Measurements from ENCODE around the gene SULT1C4.

Gene SULT1C4

DNA sequence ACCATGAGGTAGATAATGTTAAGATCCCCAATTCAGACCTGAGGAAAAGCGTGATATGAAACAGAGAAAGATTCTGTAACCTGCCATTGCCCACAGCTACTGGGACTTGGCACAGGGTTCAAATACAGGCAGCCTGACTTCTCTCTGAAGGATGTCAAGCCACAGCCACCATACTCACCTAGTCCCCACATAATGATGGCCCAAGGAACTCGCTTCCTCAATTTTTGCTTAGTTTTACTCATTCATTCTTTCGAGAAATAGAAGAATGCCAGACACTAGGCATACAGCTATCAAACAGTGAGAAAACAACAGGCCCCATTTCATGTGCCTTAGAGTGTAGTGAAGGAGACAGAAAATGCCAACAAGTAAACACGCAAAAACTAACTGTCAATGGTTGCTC lies 980 bp upstream of the SULT1C4 start:
- DNase-seq: no peak

DNA sequence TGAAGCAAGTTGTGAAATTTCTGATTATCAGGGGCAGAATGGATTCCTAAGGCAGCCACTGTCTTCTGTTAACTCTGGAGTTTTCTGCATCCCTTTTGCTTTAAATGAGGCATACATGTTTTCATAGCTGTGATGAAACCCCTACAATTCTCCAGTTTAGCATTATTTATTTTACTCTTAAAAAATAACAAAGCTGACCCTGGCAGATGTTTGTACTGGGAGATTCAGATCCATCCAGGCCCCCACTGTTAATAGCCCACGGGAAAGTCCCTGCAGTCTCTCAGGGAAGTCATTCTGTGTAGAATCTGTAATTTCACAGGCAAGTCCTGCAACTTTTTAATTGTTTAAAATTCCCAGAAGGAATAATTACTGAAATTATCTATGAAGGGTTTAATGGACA lies 353 bp upstream of the SULT1C4 start:
- DNase-seq: no peak

DNA sequence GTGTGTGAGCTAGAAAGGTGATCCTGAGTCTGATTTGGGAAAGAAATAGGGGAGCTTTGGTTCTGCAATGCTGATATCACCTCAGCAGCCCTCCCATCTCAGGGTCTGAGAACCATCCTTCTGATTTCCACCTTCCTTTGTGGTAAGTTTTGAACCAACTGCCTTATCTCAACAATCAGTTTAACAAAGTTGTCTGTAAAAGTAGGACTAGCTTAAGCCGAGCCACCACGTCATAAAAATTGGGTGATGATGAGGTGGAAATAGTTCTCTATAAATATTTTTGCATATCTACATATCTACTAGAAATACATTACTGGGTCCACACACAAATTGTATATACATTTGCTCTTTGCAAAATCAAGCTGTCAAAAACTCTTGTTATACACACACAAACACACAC lies 1.1 kb downstream of the SULT1C4 start:
- DNase-seq: no peak

DNA sequence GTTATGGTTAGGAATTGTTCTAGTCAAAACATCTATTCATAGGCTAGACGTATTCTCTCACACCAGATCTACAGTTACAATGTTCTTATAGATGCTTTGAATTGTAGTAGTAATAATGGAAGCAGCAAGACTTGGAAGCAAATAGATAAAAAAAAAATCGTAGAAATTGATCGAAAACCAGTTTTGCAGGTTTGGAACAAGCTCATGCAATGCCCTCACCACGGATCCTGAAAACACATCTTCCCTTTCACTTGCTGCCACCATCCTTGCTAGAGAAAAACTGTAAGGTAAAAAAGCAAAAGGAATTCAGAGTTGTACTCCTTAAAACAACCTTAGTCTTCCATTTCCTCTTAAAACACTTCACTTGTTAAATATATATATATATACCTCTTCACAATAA lies 4.4 kb downstream of the SULT1C4 start:
- no peak for DNase-seq

DNA sequence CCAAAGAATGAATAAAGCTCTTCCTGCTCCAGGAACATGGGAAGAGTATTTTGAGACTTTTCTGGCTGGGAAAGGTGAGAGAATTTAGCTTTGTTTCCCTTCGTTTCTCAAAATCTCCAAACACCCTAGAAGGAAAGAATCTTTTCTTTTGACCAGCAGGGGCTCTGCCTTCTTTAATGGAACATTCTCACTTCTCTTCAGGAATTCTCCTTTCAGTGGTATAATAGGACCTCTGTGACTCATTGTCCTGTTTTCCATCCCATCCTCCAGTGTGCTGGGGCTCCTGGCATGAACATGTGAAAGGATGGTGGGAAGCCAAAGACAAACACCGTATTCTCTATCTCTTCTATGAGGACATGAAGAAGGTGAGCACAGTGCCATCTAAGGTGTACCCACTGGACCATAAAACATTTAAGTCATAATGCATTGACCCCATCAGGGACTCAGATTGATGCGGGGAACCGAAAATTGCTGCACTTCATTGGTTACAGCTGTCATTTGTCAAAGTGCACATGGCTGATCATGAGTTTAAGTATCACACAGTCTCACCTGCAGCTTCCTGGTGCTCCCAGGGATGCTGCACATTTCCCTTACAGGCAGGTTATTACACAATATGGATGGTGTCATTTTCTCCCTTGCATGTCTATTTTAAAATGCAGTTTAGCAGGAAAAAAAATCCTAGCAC lies 5.5 kb downstream of the SULT1C4 start:
- no peak for DNase-seq

DNA sequence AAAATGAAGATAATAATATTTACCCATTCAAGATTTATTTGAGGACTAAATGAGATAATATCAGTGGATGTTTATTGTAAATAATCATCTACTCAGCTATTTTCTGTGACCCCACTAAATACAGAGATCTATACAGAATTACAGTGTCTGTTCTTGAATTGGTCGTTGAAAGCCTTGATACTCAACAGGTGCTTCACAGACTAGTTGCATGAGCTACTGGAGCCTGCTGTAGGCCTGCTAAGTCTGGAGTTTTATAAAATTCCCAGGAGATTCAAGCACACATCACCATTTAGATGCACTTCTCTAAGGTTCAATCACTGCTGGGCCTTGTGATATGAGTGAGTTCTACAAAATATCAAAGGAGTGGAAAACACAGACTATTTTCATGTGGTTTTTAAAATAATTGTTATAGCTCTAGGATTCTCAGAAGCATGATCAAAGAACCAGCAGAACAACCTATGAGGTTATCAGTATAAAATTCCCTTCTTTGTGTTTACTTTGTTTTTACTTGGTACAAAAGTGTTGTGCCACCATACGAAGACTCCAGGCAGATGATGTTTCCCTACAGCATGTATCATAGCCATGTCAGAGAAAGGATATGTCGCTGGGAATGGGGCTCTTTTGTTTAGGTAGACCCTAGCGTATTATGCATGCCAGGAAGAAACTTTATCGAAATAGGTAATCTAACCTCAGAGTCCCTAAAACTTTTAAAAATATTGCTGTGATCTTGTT lies 7.1 kb downstream of the SULT1C4 start:
- DNase-seq: no peak

DNA sequence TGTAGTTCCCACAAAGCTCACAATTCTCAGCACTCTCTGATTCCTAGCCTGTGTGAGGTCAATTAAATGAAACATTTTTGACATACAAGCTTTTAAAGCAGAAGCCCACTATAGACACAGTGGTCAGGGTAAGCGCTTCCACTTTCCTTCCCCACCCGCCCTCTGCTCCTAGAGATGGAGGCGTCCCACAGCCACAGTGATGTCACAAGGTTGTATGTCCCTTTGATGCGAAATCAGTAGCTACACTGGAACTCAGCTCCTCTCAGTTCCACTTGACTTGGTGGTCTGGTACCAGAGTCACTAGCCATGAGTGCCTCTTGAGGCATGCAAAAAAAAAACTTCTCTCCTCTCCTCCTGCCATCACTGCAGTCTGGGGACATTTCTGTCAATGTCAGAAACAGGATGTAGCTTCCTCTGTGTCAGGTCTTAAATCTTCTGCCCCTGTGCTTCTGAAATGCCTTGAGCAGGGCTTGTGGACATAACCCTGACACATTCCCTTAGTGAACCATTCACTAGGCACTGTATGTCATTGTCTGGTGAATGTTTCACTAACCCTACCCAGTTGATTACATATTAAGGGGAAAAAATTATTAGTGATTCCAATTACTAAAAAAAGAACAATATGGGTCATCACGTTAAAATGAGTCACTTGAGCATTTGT lies 7.8 kb downstream of the SULT1C4 start:
- DNase-seq: no peak

DNA sequence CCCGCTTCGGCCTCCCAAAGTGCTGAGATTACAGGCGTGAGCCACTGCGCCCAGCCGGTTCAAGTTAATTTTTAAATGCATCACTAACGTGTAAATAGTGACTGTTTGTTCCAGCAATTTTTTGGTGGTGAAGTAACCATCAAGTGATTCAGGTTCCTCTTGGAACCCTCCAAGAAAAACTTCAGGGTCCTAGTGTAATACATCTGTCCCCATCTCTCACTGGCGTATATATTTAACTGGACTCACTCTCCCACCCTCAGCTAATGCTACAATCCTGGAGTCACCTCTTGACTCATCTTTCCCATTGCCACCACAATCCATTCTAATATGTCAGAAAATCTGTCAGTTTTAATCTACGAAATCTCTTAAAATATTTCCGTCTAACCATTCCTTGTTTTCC lies 10.3 kb downstream of the SULT1C4 start:
- DNase-seq: no peak

DNA sequence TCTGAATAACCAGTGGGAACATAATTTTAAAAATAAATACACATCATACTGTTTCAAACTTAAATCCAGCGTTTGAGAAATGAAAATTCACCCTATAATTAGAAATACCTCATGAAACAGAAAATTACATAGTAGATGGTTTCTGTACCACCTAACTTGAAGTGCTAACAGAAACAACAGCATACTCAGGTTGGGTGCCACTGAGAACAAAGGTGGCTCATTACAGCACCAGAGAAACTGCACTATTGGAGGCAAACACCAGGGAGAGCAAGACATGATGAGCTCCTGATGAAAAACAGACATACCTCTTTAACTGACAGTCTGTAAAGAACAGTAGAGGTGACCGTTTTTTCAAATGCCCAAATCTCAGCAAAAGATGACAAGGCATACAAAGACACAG lies 12.6 kb downstream of the SULT1C4 start:
- no peak for DNase-seq

DNA sequence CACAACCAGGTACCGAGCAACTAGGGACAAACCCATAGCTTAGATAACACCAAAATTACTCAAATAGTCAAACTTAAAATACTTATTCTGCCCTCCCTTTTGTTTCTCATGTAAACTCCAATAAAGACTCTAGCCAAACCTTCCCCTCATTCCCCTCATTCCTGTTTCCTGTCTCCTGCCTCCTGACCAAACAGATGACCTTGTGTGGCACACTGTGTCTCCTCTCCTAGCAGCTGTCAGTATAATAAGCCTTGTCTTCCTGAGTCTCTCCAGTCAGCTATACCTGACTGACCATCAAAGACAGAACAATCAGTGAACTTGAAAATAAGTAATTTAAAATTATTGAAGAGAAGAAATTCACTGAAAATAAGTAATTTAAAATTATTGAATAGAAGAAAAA lies 14.3 kb downstream of the SULT1C4 start:
- no peak for DNase-seq

DNA sequence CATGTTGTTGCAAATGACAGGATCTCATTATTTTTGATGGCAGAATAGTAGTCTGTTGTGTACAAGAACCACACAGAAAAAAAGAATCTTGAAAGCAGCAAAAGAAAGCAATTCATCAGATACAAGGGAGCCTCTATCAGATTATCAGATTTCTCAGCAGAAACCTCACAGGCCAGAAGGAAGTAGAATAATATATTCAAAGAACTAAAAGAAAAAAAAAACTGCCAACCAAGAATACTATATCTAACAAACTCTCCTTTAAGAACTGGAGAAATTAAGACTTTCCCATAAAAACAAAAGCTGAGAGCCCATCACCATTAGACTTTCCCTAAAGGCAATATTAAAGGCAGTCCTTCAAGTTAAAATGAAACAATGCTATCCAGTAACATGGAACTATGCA lies 15.4 kb downstream of the SULT1C4 start:
- DNase-seq: no peak

DNA sequence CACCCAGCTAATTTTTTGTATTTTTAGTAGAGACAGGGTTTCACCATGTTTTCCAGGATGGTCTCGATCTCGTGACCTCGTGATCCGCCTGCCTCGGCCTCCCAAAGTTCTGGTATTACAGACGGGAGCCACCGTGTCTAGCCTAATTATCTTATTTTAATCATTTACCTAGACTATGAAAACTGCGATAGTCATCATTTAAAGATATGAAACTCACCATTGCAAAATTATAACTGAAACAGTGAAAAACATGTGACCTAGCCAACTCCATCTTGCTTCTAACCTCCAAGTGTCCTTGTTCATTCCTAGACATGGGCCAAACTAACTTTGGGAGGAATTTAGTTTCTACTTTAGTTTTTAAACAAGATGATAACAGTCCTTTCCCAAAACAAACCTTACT lies 17.4 kb downstream of the SULT1C4 start:
- DNase-seq: no peak

DNA sequence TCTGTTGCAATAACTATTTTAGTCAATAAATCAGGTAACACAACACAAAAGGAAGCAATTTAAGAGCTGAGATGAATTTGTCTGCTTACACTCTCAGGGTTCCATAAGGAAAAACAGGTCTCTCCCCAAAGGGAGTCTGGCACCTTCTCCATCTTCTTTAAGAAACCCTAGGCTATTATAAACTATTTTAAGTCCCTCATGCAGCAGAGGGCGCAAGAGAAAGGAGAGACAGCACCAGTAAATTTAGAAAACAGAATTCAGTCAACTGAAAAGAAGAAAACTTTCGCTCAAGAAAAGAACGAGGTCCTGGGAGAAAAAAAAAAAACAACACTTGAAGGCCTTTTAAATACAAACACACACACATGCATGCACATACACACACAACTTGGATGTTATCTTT lies 19.1 kb downstream of the SULT1C4 start:
- no peak for DNase-seq

DNA sequence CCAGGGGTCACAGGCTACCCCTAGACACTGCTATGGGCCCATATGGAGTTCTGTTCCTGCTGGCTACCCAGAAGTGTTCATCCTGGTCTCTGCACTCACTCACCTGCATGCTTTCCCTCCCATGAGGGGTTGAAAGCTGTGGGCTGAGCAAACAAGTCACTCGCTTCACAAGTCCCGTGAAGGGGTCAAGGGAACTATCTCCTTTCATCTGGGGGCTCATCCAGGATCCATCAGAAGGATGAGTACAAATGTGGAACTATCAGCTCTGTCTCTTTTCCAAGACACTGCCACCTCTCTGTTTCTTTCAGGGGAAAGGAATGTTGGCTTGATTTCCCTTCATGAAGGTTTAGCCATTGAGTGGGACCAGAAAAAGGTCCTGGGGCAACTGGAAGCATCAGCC lies 21.7 kb downstream of the SULT1C4 start:
- no peak for DNase-seq

DNA sequence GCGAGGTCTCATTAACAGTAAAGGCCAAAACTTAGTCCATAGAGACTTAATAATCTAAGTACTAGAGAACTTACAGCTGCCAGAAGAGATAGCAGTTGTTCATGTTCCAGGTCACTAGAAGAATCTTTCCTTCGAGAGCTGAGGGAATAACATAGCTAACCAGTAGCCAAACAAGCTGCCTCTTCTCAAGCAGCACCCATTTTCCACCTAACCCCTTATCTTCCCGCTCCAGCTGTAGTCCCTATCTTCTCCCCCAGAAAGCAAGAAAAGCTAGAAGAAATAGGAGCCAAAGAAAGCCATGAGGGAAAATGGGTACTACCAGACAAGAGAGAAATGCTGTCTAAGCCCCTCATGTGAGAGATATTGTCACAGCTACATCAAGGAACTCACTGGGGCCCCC lies 24.0 kb downstream of the SULT1C4 start:
- no peak for DNase-seq

DNA sequence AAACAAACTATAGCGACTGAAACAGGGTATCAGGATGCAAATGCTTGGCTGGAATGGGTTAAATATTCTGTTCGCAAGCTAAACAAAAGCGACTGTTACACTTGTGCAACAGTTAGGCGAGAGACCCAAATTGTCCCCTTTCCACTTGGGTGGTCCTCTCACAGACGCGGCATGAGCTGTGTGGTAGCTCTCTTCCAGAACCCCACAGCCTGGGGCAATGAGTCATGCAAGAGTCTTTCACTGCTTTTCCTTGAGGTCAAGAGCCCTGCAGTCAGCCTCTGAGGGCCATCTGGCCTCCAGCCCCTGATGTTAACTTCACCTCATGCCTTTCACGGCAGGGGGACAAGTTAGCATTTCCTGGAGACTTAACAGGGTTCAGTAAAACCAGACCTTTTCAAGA lies 25.7 kb downstream of the SULT1C4 start:
- DNase-seq: no peak

DNA sequence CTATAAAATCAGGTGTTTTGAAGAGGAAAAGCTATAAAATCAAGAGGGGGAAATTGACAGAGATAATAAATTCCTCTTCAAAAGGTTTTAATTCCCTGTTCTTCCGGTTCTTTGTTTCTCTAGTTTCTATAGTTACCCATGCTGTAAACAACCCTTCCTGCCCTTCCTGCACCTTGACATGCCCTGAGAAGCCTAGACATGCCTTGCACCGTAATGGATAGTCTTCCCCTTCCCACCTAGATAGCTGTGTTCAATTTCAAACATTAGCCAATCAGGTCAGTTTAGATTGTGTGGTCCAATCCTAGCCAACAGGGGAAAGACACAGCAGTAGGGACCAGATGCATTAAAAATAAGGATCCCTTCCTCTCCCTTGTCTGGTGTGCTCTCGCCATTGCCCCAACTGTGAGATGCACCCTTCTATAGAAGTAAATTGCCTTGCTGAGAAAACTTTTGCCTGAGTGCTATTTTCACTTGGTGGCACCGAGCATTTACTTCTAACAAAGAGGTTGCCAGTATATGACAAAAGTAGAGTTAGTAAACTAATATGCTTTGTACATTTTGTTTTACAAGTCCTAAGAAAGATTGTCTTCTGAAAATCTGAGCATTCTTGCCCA lies 27.1 kb downstream of the SULT1C4 start:
- DNase-seq: no peak

DNA sequence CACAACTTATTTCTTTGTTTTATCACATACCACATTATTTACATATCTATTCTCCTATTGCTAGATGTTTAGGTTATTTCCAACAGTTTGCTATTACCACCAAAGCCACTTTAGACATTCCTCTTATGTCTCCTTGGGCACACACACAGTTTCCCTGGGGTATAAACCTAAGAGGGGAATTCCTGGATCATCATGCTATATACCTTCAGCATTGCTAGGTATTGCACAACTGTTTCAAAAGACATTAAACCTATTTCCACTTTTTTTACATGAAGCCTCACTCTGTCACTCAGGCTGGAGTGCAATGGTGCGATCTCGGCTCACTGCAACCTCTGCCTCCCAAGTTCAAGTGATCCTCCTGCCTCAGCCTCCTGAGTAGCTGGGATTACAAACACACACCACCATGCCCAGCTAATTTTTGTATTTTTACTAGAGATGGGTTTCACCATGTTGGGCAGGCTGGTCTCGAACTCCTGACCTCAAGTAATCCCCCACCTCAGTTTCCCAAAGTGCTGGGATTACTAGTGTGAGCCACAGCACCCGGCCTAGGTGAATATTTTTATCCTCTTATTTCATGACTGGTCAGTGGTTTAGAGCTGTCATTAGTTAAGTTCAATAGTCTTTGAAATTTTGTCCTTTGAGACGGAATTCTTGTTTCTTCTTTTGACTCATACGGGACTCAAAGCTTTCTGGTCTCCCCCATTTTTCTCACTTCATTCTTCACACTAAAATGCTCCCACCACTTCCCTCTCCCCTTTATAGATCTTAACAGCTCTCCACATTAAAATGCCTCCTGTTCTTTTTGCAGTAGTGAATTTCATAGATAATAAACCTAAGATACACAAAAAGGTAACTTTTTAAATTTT lies 30.3 kb downstream of the SULT1C4 start:
- no peak for DNase-seq

DNA sequence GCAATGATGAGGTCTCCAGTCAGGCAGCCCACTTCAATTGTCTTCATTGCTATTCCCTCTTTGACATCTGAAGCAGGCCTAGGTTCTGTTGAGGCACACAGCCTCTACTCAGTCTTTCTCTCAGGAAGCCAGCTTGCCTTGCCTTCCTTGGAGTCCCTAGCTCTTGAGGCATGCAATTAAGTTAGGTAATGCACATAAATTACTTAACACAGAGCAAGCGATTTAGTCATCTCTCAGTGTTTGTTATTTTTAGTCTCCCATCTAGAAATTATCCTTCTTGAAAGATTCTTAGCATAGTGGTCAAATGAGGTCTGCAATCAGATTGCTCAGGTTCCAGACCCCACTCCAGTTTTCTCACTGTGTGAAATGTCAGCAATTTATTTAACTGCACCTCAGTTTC lies 32.0 kb downstream of the SULT1C4 start:
- DNase-seq: no peak

DNA sequence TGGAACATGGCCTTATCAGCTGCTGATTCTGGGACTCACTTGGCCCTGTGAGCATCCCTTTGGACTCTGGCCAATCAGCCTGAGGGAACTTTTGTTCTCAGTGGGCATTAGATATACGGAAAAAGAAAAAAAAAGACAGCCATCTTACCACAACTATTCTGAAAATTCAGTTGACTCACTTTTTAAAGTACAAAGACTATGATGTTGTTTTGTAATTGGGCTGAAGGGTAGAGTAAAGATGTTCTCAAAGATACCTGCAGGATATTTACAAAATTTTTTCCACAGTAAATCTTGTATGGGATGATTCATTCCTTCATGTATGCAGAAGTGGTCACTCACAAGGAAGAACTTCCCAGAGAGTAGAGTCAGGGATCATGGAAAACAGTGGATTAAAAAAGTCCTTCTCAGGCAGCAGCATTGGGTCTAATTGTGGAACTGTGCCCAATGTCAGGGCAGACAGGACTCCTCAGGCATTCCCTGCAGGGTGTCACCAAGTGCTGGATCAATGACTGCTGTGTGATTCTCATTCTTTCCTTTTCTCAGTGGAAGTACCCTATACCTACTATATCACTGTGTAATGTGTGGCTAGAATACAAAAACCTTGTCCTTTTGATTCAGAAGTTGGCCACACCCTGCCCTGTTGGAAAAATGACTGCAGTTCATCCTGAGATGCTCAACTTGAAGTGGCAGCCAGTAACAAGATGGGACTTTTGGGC lies 35.4 kb downstream of the SULT1C4 start:
- no peak for DNase-seq

DNA sequence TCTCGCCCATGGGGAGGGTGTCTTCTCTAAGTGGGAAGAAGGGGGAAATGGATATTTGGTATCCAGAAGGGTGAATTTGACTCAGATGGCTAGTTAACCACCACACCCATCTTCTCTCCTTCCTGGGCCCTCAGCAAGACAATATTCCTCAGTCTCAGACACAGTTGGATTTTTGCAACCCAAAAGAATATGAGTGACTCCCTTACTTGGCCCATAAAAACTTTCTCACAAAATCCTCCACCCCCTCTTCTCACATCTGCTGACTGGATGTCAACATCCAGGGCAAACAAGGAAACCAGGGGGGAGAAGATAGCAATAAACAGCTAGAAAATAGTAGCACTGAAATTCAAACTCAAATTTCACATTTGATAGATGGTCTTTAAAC lies 35.9 kb downstream of the SULT1C4 start:
- DNase-seq: no peak

DNA sequence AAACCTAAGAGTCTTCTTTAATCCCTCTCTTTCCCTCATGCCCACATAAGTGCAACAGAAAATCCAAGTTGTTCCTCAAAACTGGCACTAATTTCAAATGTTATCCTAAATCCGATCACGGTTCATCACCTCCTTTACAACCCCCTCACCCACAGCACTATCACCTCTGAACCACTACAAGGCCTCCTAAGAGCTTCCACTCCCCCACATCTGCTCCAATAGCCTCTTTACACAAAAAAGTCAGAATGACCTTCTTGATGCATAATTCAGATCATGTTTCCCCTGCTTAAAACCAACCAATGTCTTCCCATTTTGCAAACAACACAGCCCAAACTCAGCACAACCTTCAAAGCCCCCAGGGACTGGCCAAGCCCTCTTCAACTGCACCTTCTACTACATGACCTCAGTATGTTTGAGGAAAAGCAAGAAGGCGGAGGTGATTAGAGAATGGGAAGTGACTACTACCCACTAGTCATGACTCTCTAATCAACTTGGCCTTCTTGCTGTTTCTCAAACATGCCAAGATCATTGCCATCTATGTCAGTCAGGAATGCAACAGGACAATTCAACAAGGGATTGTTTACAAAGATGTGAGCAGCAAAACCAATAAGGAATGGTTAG lies 36.6 kb downstream of the SULT1C4 start:
- DNase-seq: no peak

Data from NCI-H2227 treated with DMSO at 0.1 percent for 48 hours (cell line).